Measurements from ENCODE around the gene POU2F1.

The POU2F1 gene

GRCh38 chr1:167425482-167425881 lies 204.8 kb downstream of the POU2F1 start:
- DNase-seq, result no peak

- DNase-seq, result no peak
Measured at GRCh38 chr1:167426716-167427115, 206.0 kb downstream of the POU2F1 start.

- DNase-seq, result no peak
Measured at GRCh38 chr1:167427848-167428247, 207.2 kb downstream of the POU2F1 start.

- DNase-seq, result no peak
Measured at GRCh38 chr1:167428395-167428794, 207.7 kb downstream of the POU2F1 start.

GRCh38 chr1:167429612-167430011 lies 208.9 kb downstream of the POU2F1 start:
- DNase-seq, result no peak

GRCh38 chr1:167430134-167430848 lies 209.6 kb downstream of the POU2F1 start:
- no peak for DNase-seq

- no peak for DNase-seq
Measured at GRCh38 chr1:167430849-167431242, 210.2 kb downstream of the POU2F1 start.

- no peak for DNase-seq
Measured at GRCh38 chr1:167431261-167431908, 210.7 kb downstream of the POU2F1 start.

- DNase-seq, result no peak
Measured at GRCh38 chr1:167431909-167432650, 211.4 kb downstream of the POU2F1 start.

GRCh38 chr1:167432780-167433179 lies 212.1 kb downstream of the POU2F1 start:
- no peak for DNase-seq

- no peak for DNase-seq
Measured at GRCh38 chr1:167433884-167434283, 213.2 kb downstream of the POU2F1 start.

GRCh38 chr1:167434306-167434705 lies 213.6 kb downstream of the POU2F1 start:
- no peak for DNase-seq

GRCh38 chr1:167435484-167435883 lies 214.8 kb downstream of the POU2F1 start:
- no peak for DNase-seq

GRCh38 chr1:167438171-167439138 lies 217.8 kb downstream of the POU2F1 start:
- DNase-seq, result no peak

- peak; percentile 49 for DNase-seq
Measured at GRCh38 chr1:167439301-167439988, 218.8 kb downstream of the POU2F1 start.

GRCh38 chr1:167440345-167440744 lies 219.7 kb downstream of the POU2F1 start:
- no peak for DNase-seq

- DNase-seq, result no peak
Measured at GRCh38 chr1:167440776-167441175, 220.1 kb downstream of the POU2F1 start.

- DNase-seq, result no peak
Measured at GRCh38 chr1:167441222-167441621, 220.5 kb downstream of the POU2F1 start.

- DNase-seq, result peak; percentile 77
Measured at GRCh38 chr1:167442142-167442848, 221.6 kb downstream of the POU2F1 start.

- DNase-seq, result no peak
Measured at GRCh38 chr1:167442854-167443565, 222.3 kb downstream of the POU2F1 start.
